ENCODE measurements around the gene RSBN1. TPM values are rescaled to one million over a fixed set of nuclear protein-coding genes. Genes with fewer than 3 reads are reported as not detected.

Gene RSBN1
- total and polyA plus RNA-seq, 9 of the 15 experiments (the other 6 are each of a cell fraction or from before 2014, with no cell fraction given): 4.5 to 24.3 (median 13.0) TPM

DNA sequence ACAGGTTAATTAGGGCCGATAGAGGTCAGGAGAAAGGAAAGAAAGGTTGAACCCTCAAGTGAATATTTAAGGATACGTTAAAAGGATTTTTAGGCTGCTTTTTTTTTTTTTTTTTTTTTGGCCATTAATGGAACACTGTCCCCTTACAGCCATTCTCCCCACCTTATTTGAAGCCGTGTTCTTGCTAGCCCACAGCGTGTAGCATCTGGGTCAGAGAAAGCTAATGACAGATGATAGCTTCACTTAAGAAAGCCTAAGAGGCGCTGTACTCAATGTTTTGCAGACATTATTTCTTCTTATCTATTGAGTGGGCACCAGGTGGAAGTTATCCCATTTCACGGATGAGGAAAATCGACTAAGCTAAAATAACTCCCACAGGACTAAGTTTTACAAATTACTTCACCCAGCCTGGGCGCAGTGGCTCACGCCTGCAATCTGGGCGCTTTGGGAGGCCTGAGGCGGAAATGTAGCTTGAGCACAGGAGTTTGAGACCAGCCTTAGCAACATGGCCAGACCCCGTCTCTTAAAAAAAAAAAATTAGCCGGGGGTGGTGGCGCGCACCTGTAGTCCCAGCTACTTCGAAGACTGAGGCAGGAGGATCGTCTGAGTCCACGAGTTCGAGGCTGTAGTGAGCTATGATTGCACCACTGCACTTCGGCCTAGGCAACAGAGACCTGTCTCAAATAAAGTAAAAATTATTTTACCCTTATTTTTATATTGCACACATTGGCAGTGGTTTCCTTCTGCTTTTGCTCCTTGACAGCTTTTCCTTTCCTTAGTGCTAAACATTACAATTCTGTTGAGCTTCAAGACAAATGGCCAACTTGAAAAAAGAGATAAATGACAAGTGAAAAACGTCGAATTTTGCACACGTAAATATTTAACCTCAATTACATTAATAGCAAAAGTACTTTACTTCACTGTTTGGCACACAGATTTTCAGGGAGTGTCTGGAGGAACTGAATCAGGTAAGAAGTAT, 51.9 kb downstream of the RSBN1 start (continued):
- TF ChIP-seq KDM1A (IDR thresholded peaks at IDR 0.05) (peak in 1 of 2 experiments; percentile 41; a peak in 1 of 4 replicates), ZNF780A (CRISPR knock-in tag; IDR thresholded peaks at IDR 0.05) (no peak), JUNB (CRISPR knock-in tag; conservative IDR thresholded peaks at IDR 0.05) (no peak), RBM25 (IDR thresholded peaks at IDR 0.05; ENCODE audit: low read depth, low read length, severe bottlenecking) (peak; percentile 31), CHD4 (IDR thresholded peaks at IDR 0.05; ENCODE audit: insufficient read depth, insufficient replicate concordance, low read depth, low read length, poor library complexity, severe bottlenecking) (peak; percentile 16), SMARCA5 (IDR thresholded peaks at IDR 0.05) (0 out of 2 replicates have a peak, but pooled peaks have one; percentile 30)
- TF ChIP-seq, protein P1, sequence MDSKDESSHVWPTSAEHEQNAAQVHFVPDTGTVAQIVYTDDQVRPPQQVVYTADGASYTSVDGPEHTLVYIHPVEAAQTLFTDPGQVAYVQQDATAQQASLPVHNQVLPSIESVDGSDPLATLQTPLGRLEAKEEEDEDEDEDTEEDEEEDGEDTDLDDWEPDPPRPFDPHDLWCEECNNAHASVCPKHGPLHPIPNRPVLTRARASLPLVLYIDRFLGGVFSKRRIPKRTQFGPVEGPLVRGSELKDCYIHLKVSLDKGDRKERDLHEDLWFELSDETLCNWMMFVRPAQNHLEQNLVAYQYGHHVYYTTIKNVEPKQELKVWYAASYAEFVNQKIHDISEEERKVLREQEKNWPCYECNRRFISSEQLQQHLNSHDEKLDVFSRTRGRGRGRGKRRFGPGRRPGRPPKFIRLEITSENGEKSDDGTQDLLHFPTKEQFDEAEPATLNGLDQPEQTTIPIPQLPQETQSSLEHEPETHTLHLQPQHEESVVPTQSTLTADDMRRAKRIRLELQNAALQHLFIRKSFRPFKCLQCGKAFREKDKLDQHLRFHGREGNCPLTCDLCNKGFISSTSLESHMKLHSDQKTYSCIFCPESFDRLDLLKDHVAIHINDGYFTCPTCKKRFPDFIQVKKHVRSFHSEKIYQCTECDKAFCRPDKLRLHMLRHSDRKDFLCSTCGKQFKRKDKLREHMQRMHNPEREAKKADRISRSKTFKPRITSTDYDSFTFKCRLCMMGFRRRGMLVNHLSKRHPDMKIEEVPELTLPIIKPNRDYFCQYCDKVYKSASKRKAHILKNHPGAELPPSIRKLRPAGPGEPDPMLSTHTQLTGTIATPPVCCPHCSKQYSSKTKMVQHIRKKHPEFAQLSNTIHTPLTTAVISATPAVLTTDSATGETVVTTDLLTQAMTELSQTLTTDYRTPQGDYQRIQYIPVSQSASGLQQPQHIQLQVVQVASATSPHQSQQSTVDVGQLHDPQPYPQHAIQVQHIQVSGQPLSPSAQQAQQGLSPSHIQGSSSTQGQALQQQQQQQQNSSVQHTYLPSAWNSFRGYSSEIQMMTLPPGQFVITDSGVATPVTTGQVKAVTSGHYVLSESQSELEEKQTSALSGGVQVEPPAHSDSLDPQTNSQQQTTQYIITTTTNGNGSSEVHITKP (IDR thresholded peaks at IDR 0.05; ENCODE audit: partially characterized antibody): peak; percentile 4
